Stimulated activated CD4-positive, alpha-beta T cell treated with anti-CD3 and anti-CD28 coated beads, Interleukin-1b, Interleukin-23, amount 100 ng/mL, for 24 hours (primary cell): ENCODE measurements around the gene KCNB1.

ENCODE experiments used
- DNase-seq, 4 experiments: peaks; one replicate each; pipeline ENCODE4 v3.0.0-alpha.2; 2020; ENCODE audit warnings: low read depth in 4 of 4, low spot score in 1 of 4

The KCNB1 gene

DNA sequence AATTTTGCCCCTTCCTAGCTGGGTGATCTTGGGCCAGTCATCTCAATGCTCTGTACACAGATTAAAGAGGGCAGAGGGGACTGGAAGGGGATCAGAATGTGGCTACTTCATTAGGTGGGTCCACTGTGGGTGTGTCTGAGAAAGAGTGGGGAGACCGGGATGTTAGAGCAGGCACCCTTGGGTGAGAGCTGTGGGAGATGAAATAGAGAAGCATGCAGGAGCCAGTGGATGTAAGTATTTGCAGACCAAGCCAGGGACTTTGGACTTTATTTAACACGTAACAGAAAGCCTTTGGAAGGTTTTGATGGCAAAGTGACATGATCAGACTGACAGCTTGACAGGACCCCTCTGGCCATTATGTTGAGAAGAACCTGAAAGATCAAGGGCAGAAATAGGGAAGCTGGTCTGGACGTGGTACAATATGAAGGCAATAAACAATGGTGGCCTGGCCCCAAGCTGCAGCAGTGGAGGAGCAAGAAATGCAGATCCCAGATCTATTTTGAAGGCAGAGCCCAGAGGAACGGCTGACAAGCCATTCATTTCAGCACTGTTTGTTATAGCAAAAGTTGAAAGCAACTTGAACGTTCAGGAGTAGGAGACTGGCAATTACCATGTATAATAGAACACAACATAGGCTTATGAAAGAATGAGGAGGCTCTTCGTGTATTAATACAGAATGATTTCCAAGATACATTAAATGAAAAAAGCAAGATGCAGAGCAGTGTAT is 122.1 kb downstream of the KCNB1 start:
- DNase-seq, result no peak

DNA sequence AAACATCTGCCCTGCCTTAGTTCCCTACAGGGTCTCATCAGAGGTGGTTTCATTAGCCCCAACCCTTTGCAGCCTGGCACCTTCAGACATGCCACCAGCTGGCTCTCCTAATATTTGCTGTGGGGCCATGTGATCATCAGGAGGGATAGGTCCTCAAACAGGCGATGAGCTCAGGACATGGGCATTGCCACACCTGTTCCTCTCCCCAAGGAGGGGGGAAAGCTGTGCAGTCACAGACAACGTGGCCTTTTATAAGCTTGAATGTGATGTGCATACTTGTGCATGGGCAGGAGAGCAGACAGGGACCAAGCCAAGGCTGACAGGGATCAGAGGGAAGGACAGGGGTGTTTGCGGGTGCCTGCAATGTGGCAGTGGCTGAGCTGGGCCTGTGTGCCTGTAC is 125.8 kb downstream of the KCNB1 start:
- DNase-seq, result no peak

DNA sequence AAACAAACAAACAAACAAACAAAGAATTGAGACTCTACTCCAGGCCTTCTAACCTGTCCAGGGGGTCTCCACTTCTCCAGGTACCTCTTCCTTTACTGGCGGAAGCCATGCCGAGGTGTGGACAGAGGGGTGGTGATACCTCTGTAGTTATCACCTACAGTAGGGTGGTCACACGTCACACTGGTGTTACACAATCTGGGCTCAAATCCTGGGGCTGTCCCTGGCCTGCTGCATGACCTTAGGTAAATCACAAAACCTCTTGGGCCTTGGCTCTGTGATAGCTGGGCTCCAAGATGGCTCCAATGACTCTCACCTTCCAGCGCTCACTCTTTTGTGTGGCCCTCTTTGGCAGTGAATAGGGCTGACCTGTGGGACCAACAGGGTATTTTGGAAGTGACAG is 127.8 kb downstream of the KCNB1 start:
- DNase-seq, result no peak

DNA sequence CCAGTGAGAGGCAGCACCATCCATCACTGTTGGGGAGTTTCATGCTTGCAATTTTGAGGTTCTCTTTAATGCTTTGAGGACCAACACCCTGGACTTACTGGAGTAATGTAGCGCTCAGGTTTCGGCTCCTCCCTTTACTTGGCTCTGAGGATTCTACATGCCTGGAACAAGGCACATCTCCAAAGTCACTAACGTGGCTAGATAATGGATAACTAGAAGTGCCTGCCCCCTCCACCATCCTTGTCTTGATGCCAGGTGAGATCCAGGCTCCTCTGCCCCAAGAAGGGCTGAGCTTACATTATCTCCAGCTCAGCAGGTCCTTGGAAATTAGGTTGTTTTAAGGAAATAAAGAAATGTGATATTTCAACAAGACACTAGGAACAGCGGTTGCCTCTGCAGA is 129.1 kb downstream of the KCNB1 start:
- DNase-seq, result no peak

DNA sequence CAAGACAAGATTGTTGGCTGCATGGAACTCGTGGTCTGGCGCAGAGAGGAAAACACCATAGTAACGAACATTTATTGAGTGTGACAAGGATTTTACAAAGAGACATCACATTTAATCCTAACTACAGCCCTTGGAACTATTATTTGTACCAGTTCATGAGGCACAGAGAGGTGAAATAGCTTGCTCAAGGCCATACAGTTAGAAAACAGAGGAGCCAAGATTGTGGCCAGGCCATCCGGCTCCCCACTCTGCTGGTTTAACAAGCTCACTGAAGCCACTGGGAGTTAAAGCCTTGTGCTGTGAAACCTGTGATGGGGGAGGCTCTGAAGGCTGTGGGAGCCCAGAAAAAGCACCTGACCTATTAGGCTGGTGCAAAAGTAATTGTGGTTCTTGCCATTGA is 129.7 kb downstream of the KCNB1 start:
- DNase-seq, result no peak

DNA sequence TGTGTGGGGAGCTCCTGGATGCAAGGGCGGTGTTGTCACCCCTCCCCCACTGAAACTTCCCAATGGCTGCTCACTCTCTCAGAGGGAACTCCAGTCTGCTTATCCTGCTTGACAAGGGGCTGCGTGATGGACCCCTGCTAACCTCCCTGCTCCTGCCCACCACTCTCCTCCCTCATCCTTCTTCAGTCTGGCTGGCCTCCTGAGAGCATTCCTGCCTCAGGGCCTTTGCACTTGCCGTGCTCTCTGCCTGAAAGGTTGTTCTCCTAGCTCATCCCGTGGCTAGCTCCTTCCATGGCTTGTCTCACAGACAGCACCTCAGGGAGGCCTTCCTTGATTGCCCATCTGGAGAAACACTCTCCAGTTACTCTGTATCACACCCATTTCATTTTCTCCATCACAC is 130.7 kb downstream of the KCNB1 start:
- DNase-seq, result no peak

DNA sequence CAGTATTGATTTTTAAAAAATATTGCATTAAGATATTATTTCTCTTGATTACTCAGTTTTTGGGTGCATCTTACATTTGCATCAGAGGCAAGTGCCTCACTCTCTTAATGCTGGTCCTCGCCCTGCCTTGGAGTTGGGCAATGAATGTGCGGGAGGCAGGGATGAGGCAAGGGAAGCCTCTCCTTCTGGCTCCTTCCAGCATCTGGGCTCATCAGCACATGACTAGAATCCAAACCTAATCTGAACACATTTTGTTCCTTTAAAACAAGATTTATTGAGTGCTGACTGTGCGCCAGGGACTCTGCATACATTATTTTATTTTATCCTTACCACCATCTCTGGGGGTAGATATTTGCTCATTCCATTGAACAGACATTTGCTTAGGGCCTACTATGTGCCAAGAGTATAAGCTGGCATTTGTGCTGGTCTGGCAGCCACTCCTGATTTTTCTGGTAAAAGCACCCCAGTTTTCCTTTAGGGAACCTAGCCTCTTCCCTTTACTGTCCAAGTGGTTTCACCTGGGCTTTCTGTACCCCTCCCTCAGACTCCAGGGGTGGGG is 132.7 kb downstream of the KCNB1 start:
- no peak for DNase-seq

DNA sequence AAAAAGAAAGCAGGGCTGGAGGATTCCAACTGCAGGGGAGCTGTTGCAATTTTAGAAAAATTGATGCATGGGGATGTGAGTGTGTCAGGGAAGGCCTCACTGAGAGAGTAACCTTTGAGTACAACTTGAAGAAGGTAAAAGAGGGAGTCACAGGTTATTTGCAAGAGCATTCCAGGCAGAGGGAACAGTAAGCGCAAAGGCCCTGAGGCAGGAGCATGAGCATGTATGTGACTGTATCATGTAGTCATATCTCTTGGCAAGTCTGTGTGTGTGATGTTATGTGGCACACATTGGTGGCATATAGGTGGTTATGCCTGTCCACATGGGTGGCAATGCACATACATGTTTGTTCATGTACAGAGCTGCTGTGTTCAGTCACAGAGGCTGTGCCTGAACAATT is 133.4 kb downstream of the KCNB1 start:
- DNase-seq, result no peak

DNA sequence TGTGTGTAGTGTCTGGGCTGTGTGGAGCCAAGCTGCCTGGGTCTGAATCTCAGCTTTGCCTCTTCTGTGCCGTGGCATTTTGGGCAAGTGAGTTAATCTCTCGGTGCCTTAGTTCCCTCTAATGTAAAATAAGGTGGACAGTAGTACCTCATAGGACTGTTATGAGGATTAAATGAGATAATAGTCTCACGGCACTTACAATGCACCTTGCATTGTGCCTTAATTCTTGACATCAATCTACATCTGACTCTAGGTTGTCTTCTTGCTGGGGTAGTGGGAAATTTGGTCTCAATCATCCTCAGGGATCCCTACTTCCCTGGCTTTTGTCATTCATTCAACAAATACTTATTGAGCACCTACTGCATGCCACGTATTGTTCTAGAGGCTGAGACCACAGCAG is 133.9 kb downstream of the KCNB1 start:
- DNase-seq, result no peak

DNA sequence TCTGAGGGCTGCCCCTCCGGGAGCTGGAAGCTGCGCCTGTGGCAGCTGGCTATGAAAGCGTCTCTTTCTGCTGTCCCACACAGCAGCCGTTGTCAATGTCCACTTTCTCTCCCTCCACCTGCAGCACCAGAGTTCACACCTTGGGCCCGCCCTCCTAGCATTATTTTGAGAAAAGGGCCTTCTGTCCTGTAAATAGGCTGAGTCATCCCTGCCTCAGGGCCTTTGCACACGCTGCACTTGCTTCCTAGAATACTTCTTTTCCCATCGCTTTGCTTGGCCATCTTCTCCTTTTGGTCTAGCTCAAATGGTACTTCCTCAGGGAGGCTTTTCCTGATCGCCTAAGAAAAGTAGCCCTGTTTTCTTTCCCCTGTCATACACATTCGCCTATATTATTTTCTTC is 135.3 kb downstream of the KCNB1 start:
- no peak for DNase-seq

DNA sequence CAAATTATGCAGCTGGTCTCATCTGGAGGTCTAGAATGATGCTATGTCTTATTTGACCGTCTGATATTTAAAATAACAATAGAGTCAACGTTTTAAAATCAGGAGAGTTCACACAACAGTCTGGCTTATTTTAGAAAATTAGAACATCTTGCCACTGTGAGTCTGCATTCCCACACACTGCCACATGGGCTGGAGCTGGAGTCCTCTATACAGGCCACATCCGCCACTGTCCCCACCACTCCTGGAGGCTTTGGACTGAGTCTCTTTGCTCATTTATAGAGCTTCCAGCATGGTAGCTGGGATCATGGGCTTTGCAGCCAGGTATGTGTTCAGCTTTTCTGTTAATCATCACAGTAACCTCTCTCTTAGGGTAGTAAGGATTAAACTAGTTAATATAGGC is 135.8 kb downstream of the KCNB1 start:
- DNase-seq, result no peak

DNA sequence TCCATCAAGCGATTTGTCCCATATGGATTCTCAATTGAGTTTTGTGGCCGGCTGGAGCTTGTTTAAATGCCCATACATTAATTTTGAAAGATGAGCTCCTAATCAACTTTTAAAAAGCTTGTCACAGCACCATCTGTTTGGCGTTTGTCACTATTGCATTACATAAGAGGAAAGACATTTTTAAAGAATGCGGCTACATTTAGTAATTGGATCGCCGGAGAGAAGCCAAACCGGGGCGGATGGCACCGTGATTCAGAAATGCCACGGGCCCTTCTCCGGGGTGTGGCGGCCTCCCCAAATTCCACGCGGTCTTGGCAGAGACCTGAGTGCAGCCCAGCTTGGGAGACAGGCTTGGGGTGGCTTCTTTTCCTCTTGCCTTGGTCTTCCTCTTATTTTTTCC is 136.9 kb downstream of the KCNB1 start:
- DNase-seq, result no peak

DNA sequence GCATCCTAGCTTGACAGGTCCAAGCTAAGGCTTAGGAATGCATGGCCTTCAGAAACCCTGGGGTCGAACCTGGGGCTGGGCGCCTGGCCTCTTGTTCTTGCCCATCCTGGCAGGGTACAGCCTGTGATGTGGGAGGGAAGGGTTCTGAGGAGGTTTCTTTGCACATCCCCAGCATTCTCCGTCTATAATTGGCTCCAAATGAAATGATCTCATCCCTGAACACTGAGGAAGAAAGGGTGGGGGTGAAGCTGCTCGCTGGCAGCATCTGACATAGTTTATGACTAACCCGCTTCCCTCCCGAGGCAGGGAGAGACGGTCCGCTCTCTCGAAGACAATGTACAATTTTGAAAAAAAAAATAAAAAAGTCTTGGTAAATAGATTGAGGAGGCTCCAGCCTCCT is 137.5 kb downstream of the KCNB1 start:
- DNase-seq, result no peak

DNA sequence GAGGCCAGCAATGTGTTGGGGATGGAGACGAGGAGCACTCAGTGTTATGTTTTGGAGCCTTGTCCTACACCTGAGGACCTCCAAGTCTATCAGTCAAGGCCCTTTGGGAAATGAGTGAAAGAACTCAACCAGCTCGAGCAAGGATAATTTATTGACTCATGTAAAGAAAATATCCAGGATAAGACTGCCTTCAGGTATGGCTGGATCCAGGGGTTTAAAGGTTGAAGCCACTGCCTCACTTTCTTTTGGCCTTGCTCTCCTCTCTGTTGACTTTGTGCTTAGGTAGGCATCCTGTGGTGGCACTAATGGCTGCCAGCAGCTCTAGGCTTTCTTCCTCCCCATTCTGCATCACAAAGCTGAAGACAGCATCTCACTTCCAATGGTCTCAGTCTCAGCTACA is 138.3 kb downstream of the KCNB1 start:
- DNase-seq, result no peak

DNA sequence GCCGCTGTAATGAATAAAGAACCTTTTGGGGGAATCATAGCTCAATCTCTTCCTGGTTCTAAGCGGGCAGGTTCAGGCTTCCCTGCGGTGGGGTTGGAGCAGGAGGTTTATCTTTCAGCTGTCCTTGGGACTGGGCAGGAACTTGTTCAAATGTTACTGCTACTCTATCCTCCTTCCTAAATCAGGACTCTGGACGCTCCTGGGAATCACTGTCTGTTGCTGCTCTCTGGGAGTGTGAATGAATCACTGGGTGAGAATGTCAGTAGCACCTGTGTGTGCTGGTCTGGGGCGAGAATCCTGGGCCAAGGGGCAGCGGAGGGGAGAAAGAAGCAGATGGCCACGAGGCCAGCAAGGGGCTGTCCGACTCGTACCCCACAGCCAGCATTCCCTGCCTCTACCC is 139.2 kb downstream of the KCNB1 start:
- DNase-seq, result no peak

DNA sequence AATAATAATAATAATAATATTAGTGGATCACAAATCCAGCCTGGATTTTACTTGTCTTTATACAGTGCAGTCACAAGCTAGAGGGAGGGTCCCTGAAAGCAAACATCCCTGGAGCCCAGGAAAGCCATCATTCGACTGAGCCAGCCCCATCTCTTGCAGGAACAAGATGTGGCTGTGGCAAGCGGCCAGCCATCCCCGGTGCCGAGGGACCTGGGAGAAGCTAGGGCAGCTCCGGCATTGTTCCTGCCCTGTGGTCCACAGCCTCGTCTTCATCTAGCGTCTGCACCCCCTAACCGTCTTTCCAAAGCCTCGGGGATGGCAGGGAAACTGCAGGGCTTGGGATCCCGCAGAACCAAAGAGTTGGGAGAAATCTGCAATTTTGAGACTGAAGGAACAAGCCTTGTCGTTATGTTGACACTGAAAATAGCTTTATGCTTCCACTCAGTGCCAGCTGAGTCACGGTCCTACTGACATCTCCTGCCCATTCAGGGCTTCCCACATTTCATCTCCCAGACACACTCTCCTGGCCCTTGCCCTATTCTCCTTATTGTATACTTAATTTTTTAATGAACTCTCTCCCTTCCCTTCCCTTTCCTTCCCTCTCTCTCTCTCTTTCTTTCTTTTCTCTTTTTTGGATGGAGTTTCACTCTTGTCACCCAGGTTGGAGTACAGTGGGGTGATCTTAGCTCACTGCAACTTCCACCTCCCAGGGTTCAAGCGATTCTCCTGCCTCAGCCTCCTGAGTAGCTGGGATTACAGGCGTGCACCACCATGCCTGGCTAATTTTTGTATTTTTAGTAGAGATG is 142.1 kb downstream of the KCNB1 start:
- no peak for DNase-seq

DNA sequence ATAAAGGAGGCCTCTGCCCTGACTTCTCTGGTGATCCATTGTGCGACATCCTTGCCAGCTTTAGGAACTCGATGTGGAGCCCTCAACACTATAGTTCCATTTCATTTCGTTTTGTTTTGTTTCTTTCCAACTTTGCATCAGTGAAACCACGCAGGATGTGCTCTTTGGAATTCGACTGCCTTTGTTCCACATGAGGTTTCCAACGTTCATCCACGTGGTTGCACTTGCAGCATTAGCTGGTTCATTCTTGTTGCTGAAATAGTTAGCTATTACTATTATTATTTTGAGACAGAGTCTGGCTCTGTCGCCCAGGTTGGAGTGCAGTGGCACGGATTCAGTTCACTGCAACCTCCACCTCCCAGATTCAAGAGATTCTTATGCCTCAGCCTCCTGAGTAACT is 143.3 kb downstream of the KCNB1 start:
- DNase-seq, result no peak

DNA sequence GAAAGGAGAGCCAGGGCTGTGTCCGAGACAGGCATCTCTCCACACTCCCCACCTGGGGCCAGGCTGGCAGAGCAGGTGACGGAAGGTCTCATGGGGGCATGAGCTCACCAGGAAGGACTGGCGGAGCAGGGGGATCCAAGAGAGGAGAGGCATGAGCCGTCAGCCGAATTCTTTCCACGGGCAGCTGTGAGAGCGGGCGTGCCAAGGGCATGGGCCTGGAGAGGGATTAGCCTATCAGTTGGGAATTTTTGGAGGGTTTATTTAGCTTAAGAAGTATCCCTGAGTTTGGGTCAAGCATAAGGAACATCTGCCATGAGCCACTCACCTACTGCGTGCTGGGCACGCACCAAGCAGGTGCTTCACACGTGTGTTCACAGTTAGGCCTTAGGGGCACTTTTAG is 144.4 kb downstream of the KCNB1 start:
- DNase-seq, result no peak

DNA sequence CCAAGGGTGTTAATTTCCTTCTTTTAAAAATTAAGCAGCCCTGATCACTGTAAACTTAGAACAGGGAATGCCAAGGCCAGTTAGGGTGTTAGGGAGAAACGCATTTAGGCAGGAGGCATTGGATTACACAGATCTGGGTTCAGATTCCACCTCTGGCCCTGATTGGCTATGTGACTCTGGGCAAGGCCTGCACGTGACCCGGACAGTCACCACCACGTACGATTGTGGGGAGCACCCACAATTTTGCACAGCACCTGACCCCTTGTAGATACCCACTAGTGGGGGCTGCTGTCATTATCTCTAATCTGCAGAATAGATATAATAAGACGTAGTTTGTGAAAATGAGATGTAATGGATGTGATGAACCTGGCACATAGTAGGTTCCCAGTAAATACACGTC is 145.1 kb downstream of the KCNB1 start:
- no peak for DNase-seq

DNA sequence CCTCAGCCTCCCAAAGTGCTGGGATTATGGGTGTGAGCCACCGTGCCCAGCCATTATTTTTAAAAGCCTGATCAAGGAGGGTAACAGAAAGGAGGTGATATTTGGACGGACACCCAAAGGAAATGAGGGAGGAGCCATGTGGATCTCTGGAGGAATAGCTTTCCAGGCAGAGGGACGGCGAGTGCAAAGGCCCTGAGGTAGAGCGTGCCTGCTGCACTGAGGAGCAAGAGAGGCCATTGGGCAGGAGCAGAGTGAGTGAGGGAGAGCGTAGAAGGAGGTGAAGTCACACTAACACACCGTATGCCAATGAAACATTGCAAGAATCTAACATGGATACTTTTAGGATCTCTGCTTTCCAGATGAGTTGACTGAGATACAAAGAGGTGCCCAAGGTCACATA is 145.7 kb downstream of the KCNB1 start:
- DNase-seq, result no peak

DNA sequence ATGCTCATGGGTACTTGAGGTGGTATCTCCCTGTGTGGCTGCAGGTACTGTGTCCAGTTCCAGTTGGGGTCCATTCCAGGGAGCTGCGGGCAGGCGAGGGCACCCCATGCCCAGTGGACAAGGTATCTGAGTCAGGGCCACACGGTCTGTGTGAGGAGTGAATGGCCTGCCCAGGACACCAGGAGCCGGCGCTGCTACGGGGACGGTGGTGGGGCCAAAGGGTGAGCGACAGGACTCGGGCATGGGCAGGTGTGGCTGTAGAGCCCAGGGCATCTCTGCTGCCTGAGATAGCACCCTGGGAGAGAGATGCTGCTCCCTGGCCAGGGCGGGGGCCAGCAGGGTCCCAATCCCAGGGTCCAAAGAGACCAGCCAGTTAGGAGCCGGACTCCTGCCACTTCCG is 147.0 kb downstream of the KCNB1 start:
- DNase-seq, result no peak
